GM23338 (cell line): ENCODE measurements around the gene GAREM2. TPM values are rescaled to one million over a fixed set of nuclear protein-coding genes. Genes with fewer than 3 reads are reported as not detected.

Experiments used
- ATAC-seq: fragments of 200-7000 bp; cut with Tn5 transposase; 3 replicates; pipeline ENCODE4 v1.9.1; 2020
- DNase-seq: peaks from one replicate; pipeline ENCODE4 v3.0.0-alpha.2; 2015; ENCODE audit warnings: low spot score
- H2AFZ ChIP-seq: fragments of 200-600 bp; sonication (generic); 2 replicates; pipeline ENCODE4 v1.8.0; 2016; ENCODE audit warnings: antibody characterized with exemption, mild to moderate bottlenecking, moderate library complexity
- H3F3A ChIP-seq: fragments of 200-600 bp; sonication (generic); replicated peaks from 2 replicates; pipeline ENCODE4 v1.8.0; 2017; ENCODE audit warnings: antibody characterized with exemption, mixed run types, low read depth
- H3K27ac ChIP-seq: fragments of 200-600 bp; sonication (generic); 2 replicates; pipeline ENCODE4 v1.6.1; 2016; ENCODE audit warnings: low read depth
- H3K27me3 ChIP-seq: fragments of 200-600 bp; sonication (generic); 2 replicates; pipeline ENCODE4 v1.8.0; 2016; ENCODE audit warnings: mild to moderate bottlenecking, mixed run types, moderate library complexity; ENCODE audit not compliant: insufficient read depth
- H3K36me3 ChIP-seq: fragments of 200-600 bp; sonication (generic); 2 replicates; pipeline ENCODE4 v1.8.0; 2016; ENCODE audit warnings: mild to moderate bottlenecking; ENCODE audit not compliant: insufficient read depth
- H3K4me1 ChIP-seq: fragments of 200-600 bp; sonication (generic); 2 replicates; pipeline ENCODE4 v1.8.0; 2016; ENCODE audit warnings: mild to moderate bottlenecking, moderate library complexity; ENCODE audit not compliant: insufficient read depth
- H3K4me2 ChIP-seq: fragments of 200-600 bp; sonication (generic); 2 replicates; pipeline ENCODE4 v1.7.1; 2017; ENCODE audit warnings: mixed run types
- H3K4me3 ChIP-seq: fragments of 200-600 bp; sonication (generic); 2 replicates; pipeline ENCODE4 v1.6.1; 2016; ENCODE audit warnings: mixed run types
- H3K79me2 ChIP-seq: fragments of 200-600 bp; sonication (generic); replicated peaks from 2 replicates; pipeline ENCODE4 v1.8.0; 2017; ENCODE audit warnings: mild to moderate bottlenecking; ENCODE audit not compliant: insufficient read depth
- H3K9me2 ChIP-seq: fragments of 200-600 bp; sonication (generic); 2 replicates; pipeline ENCODE4 v1.8.0; 2017; ENCODE audit not compliant: insufficient read depth
- H4K20me1 ChIP-seq: fragments of 200-600 bp; sonication (generic); replicated peaks from 2 replicates; pipeline ENCODE4 v1.8.0; 2017; ENCODE audit warnings: mild to moderate bottlenecking; ENCODE audit not compliant: insufficient read depth
- H3K27ac Mint-ChIP-seq: 2 replicates; pipeline ENCODE4 v1.8.0; 2020; ENCODE audit warnings: inconsistent platforms, mild to moderate bottlenecking, moderate library complexity, mixed read lengths
- H3K27me3 Mint-ChIP-seq: 3 replicates; pipeline ENCODE4 v1.8.0; 2022; ENCODE audit warnings: low read depth, mild to moderate bottlenecking, moderate library complexity, mixed read lengths, inconsistent platforms; ENCODE audit not compliant: insufficient read depth, poor library complexity
- H3K36me3 Mint-ChIP-seq: 3 replicates; pipeline ENCODE4 v1.8.0; 2021; ENCODE audit warnings: low read depth, mild to moderate bottlenecking, inconsistent platforms, moderate library complexity, mixed read lengths
- H3K4me1 Mint-ChIP-seq: 3 replicates; pipeline ENCODE4 v1.8.0; 2020; ENCODE audit warnings: mild to moderate bottlenecking, inconsistent platforms, mixed read lengths
- H3K4me3 Mint-ChIP-seq: 3 replicates; pipeline ENCODE4 v1.8.0; 2021; ENCODE audit warnings: moderate library complexity, mild to moderate bottlenecking, inconsistent platforms, mixed read lengths
- H3K9me3 Mint-ChIP-seq: 3 replicates; pipeline ENCODE4 v1.8.0; 2020; ENCODE audit warnings: moderate library complexity, mild to moderate bottlenecking, inconsistent platforms, mixed read lengths
- CTCF ChIP-seq, 2 experiments: fragments of 200-600 bp in 1 of 2; sonication (generic) in 1 of 2; conservative IDR thresholded peaks; 2 replicates each; pipeline versions ENCODE4 v1.5.1 to v1.6.1; 2016 to 2017; ENCODE audit warnings: antibody characterized with exemption in 2 of 2, low read depth in 2 of 2, mild to moderate bottlenecking in 2 of 2, moderate library complexity in 1 of 2
- STAT1 ChIP-seq: IDR thresholded peaks from one replicate; pipeline ENCODE4 v1.6.1; 2016; ENCODE audit warnings: antibody characterized with exemption; ENCODE audit not compliant: unreplicated experiment
- ZNF114 ChIP-seq: fragments of 250-450 bp; sonication (Bioruptor Pico); IDR thresholded peaks from 2 replicates; pipeline ENCODE4 v1.5.0; 2020; ENCODE audit warnings: mild to moderate bottlenecking, moderate library complexity
- ZNF331 ChIP-seq: fragments of 250-450 bp; sonication (Bioruptor Pico); IDR thresholded peaks from 2 replicates; pipeline ENCODE4 v1.5.0; 2020; ENCODE audit warnings: low read depth, mild to moderate bottlenecking, moderate library complexity
- polyA plus RNA-seq: library from polyadenylated mRNA; unstranded; fragments of >200 nt; fragmentation: Nextera tagmentation; extraction: Ambion mirVana; gene quantifications from 2 replicates; pipeline ENCODE4 v1.2.1, GENCODE V29; 2016
- total RNA-seq: library from RNA; depleted of rRNA; stranded (reverse); fragments of >200 nt; shearing (Covaris generic); gene quantifications from 2 replicates; pipeline ENCODE4 v1.2.3, GENCODE V29; 2014
- TF ChIP-seq, protein P1 (sequence below): fragments of 250-450 bp; sonication (Bioruptor Pico); IDR thresholded peaks from 2 replicates; pipeline ENCODE4 v1.5.0; 2020; ENCODE audit warnings: mild to moderate bottlenecking, moderate library complexity
- TF ChIP-seq, protein P2 (sequence below): IDR thresholded peaks from one replicate; pipeline ENCODE4 v1.6.1; 2018; ENCODE audit warnings: antibody characterized with exemption; ENCODE audit not compliant: unreplicated experiment

The GAREM2 gene
- total and polyA plus RNA-seq, 2 experiments from 2014 or later: 3.8 to 23.8 TPM

GRCh38 chr2:26179446-26179913, 6.6 kb downstream of the GAREM2 start (continued):
- TF ChIP-seq, protein P1, sequence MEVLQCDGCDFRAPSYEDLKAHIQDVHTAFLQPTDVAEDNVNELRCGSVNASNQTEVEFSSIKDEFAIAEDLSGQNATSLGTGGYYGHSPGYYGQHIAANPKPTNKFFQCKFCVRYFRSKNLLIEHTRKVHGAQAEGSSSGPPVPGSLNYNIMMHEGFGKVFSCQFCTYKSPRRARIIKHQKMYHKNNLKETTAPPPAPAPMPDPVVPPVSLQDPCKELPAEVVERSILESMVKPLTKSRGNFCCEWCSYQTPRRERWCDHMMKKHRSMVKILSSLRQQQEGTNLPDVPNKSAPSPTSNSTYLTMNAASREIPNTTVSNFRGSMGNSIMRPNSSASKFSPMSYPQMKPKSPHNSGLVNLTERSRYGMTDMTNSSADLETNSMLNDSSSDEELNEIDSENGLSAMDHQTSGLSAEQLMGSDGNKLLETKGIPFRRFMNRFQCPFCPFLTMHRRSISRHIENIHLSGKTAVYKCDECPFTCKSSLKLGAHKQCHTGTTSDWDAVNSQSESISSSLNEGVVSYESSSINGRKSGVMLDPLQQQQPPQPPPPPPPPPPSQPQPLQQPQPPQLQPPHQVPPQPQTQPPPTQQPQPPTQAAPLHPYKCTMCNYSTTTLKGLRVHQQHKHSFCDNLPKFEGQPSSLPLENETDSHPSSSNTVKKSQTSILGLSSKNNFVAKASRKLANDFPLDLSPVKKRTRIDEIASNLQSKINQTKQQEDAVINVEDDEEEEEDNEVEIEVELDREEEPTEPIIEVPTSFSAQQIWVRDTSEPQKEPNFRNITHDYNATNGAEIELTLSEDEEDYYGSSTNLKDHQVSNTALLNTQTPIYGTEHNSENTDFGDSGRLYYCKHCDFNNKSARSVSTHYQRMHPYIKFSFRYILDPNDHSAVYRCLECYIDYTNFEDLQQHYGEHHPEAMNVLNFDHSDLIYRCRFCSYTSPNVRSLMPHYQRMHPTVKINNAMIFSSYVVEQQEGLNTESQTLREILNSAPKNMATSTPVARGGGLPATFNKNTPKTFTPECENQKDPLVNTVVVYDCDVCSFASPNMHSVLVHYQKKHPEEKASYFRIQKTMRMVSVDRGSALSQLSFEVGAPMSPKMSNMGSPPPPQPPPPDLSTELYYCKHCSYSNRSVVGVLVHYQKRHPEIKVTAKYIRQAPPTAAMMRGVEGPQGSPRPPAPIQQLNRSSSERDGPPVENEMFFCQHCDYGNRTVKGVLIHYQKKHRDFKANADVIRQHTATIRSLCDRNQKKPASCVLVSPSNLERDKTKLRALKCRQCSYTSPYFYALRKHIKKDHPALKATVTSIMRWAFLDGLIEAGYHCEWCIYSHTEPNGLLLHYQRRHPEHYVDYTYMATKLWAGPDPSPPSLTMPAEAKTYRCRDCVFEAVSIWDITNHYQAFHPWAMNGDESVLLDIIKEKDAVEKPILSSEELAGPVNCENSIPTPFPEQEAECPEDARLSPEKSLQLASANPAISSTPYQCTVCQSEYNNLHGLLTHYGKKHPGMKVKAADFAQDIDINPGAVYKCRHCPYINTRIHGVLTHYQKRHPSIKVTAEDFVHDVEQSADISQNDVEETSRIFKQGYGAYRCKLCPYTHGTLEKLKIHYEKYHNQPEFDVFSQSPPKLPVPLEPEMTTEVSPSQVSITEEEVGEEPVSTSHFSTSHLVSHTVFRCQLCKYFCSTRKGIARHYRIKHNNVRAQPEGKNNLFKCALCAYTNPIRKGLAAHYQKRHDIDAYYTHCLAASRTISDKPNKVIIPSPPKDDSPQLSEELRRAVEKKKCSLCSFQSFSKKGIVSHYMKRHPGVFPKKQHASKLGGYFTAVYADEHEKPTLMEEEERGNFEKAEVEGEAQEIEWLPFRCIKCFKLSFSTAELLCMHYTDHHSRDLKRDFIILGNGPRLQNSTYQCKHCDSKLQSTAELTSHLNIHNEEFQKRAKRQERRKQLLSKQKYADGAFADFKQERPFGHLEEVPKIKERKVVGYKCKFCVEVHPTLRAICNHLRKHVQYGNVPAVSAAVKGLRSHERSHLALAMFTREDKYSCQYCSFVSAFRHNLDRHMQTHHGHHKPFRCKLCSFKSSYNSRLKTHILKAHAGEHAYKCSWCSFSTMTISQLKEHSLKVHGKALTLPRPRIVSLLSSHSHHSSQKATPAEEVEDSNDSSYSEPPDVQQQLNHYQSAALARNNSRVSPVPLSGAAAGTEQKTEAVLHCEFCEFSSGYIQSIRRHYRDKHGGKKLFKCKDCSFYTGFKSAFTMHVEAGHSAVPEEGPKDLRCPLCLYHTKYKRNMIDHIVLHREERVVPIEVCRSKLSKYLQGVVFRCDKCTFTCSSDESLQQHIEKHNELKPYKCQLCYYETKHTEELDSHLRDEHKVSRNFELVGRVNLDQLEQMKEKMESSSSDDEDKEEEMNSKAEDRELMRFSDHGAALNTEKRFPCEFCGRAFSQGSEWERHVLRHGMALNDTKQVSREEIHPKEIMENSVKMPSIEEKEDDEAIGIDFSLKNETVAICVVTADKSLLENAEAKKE (CRISPR knock-in tag): no peak

DNA sequence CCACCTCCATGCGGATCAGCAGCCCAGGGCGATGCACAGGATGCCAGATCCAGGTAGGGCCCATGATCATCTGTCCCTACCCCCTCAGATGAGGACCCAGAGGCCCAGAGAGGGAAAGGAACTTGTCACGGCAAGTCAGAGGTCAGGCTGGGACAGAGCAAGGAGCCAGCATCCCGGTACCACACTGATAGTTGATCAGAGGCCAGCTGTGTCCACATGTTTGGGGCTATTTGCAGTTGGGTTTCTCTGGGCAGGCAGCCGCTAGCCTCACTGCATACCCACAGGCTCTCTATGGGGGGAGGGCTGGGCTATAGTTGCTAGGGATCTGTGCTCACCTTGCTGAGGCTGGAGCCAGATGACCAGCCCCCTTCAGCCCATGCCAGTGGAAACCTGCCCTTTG, 9.6 kb downstream of the GAREM2 start:
- no peak for DNase-seq
- no peak overlapping the region for H3K4me3 ChIP-seq
- peaks cover 19% of the 10 kb centered on the region for H3K4me1 ChIP-seq
- no peaks in the 10 kb centered on the region for H3K9me3 Mint-ChIP-seq
- H3K4me3 Mint-ChIP-seq: no peak overlapping the region
- no peak overlapping the region for H3K27ac ChIP-seq
- H3K36me3 ChIP-seq: no peaks in the 10 kb centered on the region
- H3K36me3 Mint-ChIP-seq: peaks cover 7% of the 10 kb centered on the region
- H4K20me1 ChIP-seq: peaks cover 10% of the 10 kb centered on the region
- ATAC-seq: no peak
- H3K79me2 ChIP-seq: no peaks in the 10 kb centered on the region
- H3F3A ChIP-seq: peaks cover 5% of the 10 kb centered on the region; the same call in 1 of the 2 replicates
- H3K9me2 ChIP-seq: no peaks in the 10 kb centered on the region
- no peak overlapping the region for H3K27ac Mint-ChIP-seq
- H3K27me3 Mint-ChIP-seq: peaks cover 14% of the 10 kb centered on the region
- H3K27me3 ChIP-seq: peaks cover 17% of the 10 kb centered on the region
- no peak overlapping the region for H2AFZ ChIP-seq
- H3K4me1 Mint-ChIP-seq: peaks cover 23% of the 10 kb centered on the region
- no peak overlapping the region for H3K4me2 ChIP-seq
- TF ChIP-seq CTCF (conservative IDR thresholded peaks at IDR 0.05; ENCODE audit: low read depth in 2 of 2) (no peak), STAT1 (no peak), ZNF114 (CRISPR knock-in tag) (no peak), ZNF331 (CRISPR knock-in tag) (no peak)
- TF ChIP-seq, protein P2, sequence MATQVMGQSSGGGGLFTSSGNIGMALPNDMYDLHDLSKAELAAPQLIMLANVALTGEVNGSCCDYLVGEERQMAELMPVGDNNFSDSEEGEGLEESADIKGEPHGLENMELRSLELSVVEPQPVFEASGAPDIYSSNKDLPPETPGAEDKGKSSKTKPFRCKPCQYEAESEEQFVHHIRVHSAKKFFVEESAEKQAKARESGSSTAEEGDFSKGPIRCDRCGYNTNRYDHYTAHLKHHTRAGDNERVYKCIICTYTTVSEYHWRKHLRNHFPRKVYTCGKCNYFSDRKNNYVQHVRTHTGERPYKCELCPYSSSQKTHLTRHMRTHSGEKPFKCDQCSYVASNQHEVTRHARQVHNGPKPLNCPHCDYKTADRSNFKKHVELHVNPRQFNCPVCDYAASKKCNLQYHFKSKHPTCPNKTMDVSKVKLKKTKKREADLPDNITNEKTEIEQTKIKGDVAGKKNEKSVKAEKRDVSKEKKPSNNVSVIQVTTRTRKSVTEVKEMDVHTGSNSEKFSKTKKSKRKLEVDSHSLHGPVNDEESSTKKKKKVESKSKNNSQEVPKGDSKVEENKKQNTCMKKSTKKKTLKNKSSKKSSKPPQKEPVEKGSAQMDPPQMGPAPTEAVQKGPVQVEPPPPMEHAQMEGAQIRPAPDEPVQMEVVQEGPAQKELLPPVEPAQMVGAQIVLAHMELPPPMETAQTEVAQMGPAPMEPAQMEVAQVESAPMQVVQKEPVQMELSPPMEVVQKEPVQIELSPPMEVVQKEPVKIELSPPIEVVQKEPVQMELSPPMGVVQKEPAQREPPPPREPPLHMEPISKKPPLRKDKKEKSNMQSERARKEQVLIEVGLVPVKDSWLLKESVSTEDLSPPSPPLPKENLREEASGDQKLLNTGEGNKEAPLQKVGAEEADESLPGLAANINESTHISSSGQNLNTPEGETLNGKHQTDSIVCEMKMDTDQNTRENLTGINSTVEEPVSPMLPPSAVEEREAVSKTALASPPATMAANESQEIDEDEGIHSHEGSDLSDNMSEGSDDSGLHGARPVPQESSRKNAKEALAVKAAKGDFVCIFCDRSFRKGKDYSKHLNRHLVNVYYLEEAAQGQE: no peak
